ENCODE results near the gene CTTNBP2.

Gene CTTNBP2

DNA sequence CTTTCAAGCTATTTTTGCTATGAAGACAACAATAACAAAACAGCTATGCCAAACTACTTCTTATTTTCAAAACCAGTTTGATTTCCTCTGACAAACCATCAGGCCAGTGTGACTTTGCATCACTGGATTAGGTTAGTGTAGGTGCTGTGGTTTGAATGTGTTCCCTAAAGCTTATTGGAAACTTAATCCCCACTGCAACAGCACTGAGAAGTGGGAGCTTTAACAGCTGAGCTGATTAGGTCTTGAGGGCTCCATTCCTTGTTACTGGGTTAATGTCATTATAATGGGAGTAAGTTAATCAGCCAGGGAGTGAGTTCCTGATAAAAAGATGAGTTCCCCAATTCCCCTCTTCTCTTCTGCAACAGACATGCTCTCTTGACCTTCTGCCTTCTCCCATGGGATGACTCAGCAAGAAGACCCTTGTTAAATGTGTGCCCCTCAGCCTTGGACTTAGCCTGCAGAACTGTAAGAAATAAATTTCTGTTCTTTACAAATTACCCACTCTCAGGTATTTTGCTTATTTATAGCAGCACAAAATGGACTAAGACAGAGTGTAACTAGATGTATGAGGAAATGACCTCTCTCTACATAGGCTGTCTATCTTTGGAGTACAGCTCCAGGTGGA is 186.8 kb downstream of the CTTNBP2 start:
- Histone ChIP-seq H3K27me3 (ENCODE audit: insufficient read depth, poor library complexity, severe bottlenecking) (no peaks in the 10 kb centered on the region), H3K4me3 (replicated peaks; ENCODE audit: insufficient read depth, low read length) (no peak overlapping the region), H3K27ac (replicated peaks) (no peak overlapping the region)
- TF ChIP-seq, protein P1, sequence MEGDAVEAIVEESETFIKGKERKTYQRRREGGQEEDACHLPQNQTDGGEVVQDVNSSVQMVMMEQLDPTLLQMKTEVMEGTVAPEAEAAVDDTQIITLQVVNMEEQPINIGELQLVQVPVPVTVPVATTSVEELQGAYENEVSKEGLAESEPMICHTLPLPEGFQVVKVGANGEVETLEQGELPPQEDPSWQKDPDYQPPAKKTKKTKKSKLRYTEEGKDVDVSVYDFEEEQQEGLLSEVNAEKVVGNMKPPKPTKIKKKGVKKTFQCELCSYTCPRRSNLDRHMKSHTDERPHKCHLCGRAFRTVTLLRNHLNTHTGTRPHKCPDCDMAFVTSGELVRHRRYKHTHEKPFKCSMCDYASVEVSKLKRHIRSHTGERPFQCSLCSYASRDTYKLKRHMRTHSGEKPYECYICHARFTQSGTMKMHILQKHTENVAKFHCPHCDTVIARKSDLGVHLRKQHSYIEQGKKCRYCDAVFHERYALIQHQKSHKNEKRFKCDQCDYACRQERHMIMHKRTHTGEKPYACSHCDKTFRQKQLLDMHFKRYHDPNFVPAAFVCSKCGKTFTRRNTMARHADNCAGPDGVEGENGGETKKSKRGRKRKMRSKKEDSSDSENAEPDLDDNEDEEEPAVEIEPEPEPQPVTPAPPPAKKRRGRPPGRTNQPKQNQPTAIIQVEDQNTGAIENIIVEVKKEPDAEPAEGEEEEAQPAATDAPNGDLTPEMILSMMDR (IDR thresholded peaks at IDR 0.05; ENCODE audit: insufficient read depth, low read length): no peak
- no peak for TF ChIP-seq SPI1 (IDR thresholded peaks at IDR 0.05; ENCODE audit: borderline replicate concordance, low read depth)
- no peak for TF ChIP-seq POLR2AphosphoS5 (IDR thresholded peaks at IDR 0.05; ENCODE audit: low read depth)
- TF ChIP-seq, protein P2, sequence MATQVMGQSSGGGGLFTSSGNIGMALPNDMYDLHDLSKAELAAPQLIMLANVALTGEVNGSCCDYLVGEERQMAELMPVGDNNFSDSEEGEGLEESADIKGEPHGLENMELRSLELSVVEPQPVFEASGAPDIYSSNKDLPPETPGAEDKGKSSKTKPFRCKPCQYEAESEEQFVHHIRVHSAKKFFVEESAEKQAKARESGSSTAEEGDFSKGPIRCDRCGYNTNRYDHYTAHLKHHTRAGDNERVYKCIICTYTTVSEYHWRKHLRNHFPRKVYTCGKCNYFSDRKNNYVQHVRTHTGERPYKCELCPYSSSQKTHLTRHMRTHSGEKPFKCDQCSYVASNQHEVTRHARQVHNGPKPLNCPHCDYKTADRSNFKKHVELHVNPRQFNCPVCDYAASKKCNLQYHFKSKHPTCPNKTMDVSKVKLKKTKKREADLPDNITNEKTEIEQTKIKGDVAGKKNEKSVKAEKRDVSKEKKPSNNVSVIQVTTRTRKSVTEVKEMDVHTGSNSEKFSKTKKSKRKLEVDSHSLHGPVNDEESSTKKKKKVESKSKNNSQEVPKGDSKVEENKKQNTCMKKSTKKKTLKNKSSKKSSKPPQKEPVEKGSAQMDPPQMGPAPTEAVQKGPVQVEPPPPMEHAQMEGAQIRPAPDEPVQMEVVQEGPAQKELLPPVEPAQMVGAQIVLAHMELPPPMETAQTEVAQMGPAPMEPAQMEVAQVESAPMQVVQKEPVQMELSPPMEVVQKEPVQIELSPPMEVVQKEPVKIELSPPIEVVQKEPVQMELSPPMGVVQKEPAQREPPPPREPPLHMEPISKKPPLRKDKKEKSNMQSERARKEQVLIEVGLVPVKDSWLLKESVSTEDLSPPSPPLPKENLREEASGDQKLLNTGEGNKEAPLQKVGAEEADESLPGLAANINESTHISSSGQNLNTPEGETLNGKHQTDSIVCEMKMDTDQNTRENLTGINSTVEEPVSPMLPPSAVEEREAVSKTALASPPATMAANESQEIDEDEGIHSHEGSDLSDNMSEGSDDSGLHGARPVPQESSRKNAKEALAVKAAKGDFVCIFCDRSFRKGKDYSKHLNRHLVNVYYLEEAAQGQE (IDR thresholded peaks at IDR 0.05; ENCODE audit: insufficient replicate concordance, low read depth): no peak
- no peak for TF ChIP-seq GABPA (IDR thresholded peaks at IDR 0.05; ENCODE audit: low read depth)
- no peak for DNase-seq (ENCODE audit: low read depth in 1 of 2, low spot score in 1 of 2)

DNA sequence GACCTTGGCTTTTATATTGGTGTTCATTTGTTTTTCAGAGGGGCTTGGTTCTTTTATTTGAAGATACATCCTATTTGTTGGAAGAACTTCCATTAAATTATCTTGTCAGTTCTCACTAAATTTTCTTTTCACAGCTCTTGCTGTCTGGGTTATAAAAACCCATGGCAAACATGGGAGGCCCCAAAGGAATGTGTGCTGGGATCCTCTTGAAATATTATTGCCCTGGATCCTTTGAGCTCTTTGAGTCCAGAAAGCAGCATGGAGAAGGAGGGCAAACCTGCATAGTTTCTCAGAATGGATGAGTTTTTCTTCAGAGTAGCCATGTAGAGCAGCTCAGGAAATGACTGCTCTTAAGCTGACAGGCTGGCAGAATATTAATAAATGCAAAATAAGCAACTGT is 187.4 kb downstream of the CTTNBP2 start:
- H3K4me3 ChIP-seq (replicated peaks; ENCODE audit: insufficient read depth, low read length): no peak overlapping the region
- no peak overlapping the region for H3K27ac ChIP-seq (replicated peaks)
- no peaks in the 10 kb centered on the region for H3K27me3 ChIP-seq (ENCODE audit: insufficient read depth, poor library complexity, severe bottlenecking)
- TF ChIP-seq GABPA (IDR thresholded peaks at IDR 0.05; ENCODE audit: low read depth): no peak
- TF ChIP-seq, protein P2 (IDR thresholded peaks at IDR 0.05; ENCODE audit: insufficient replicate concordance, low read depth): no peak
- TF ChIP-seq, protein P1 (IDR thresholded peaks at IDR 0.05; ENCODE audit: insufficient read depth, low read length): no peak
- no peak for DNase-seq (ENCODE audit: low read depth in 1 of 2, low spot score in 1 of 2)

DNA sequence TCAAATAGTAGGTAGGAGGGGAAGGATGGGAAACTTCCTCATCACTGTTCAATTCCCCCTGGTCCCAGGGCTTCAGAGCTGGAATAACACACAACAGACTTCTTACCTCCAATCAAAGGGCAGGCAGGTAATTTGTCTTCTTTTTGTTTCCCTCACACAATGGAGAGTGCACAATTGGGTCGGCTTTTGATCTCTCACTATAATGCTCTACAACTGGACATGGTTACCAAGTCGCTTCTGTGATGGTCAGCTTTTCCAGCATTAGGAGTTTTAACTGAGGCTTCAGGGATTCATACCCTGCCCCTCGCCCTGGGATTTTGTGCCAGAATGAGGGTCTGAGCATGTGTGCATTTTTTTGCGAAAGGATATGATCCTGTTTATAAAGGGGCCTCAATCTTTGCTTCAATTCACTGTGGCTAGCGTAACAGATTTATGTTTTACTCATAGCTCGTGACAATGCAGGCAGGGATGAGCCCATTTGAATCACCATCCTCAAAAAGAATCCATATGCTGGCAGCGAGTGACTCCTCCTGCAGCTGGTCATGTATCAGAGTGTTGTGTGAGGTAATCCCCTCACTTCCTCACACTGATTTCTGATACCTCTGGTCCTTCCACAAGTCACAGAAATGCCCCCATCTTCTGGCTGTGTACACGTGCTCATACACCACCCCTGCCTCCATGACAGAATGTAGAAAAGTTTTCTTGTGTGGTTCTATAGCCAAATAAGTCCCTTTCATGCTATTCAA is 189.6 kb downstream of the CTTNBP2 start:
- Histone ChIP-seq H3K27ac (replicated peaks) (no peak overlapping the region), H3K4me3 (replicated peaks; ENCODE audit: insufficient read depth, low read length) (no peak overlapping the region), H3K27me3 (ENCODE audit: insufficient read depth, poor library complexity, severe bottlenecking) (peaks cover 4% of the 10 kb centered on the region)
- TF ChIP-seq, protein P1 (IDR thresholded peaks at IDR 0.05; ENCODE audit: insufficient read depth, low read length): no peak
- TF ChIP-seq GABPA (IDR thresholded peaks at IDR 0.05; ENCODE audit: low read depth) (no peak), POLR2AphosphoS5 (IDR thresholded peaks at IDR 0.05; ENCODE audit: low read depth) (no peak), SPI1 (IDR thresholded peaks at IDR 0.05; ENCODE audit: borderline replicate concordance, low read depth) (no peak)
- TF ChIP-seq, protein P2 (IDR thresholded peaks at IDR 0.05; ENCODE audit: insufficient replicate concordance, low read depth): no peak
- no peak for DNase-seq (ENCODE audit: low read depth in 1 of 2, low spot score in 1 of 2)
